DMS53 treated with DMSO at 0.1 percent for 48 hours (cell line): ENCODE measurements around the gene PSKH1.

Experiments
- DNase-seq: peaks from one replicate; lab custom pipeline; 2025; ENCODE audit not compliant: unreplicated experiment; lab: John Stamatoyannopoulos, UW

PSKH1 gene

DNA sequence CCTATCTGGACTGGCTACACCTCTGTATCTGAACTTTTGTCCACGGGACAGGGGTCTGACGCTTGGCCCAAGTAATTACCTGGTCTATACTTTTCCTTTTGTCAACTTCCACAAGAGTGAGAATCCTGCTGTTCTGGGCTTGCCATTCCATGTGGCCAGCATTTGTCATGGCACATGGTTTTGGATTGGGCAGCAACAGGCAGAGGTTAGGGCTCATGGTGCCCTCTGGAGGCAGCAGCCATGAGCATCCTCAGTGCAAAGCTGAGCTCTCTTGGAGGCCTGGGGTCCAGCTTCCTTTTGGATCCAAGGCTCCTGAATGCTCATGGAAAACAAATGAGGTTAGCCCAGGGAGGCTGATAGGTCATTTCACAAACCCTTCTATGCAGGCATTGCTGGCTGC lies 27.7 kb upstream of the PSKH1 start:
- peak; percentile 8 for DNase-seq

DNA sequence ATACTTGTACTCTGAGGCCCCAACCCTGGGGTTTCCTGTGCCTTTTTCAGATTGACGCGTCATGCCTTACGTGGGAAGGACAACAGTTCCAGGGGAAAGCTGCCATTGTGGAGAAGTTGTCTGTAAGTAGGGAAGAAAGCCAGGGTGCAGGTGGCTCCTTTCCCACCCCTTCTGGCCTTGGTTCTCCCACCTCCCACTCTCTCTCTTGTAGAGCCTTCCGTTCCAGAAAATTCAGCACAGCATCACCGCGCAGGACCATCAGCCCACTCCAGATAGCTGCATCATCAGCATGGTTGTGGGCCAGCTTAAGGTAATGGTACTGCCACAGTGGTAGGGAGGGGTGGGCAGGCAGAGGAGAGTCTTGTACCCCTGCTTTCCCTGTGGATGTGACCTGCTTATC lies 24.8 kb upstream of the PSKH1 start:
- no peak for DNase-seq

DNA sequence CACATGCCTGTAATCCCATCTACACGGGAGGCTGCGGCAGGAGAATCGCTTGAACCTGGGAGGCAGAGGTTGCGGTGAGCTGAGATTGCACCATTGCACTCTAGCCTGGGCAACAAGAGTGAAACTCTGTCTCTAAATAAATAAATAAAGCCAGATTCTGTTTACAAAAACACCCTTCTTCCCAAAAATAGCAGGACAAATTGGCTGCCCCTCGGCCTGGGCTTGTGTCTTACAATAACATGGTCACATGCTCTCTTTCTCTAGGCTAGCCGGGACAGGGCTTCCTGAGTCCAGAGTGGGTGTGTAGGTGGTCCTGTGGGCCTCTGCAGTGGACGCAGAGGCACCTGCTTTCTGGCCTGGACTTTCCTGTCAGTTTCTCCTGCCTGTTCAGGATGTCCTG lies 23.4 kb upstream of the PSKH1 start:
- DNase-seq, result no peak

DNA sequence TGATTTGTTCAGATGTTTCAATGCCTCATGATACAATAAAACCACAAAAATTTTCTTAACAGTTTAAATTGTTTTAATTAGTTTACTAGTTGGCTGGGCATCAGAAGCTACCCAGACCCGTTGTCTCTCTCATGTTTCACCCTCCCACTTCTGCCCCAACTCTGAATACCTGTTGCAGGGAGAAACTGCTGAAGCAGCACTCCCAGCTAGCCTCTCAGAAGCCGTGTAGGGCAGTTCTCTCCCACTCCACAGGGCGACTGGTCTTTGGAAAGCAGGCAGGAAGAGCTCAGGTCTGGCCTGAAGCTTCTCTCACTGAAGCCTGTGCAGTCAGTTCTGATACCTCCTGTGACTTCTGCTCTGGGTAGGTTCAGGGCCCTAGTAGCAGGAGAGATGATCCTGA lies 21.8 kb upstream of the PSKH1 start:
- DNase-seq, result no peak

- no peak for DNase-seq
Measured at GRCh38 chr16:67872131-67872630, 20.9 kb upstream of the PSKH1 start.

- DNase-seq, result peak; percentile 20
Measured at GRCh38 chr16:67872631-67873434, 20.2 kb upstream of the PSKH1 start, which contains the start of gene EDC4. EDC4 (plus strand) TSS chr16:67873052; CDS start chr16:67873262, 210 bp downstream.

GRCh38 chr16:67873435-67874370 lies 19.4 kb upstream of the PSKH1 start:
- DNase-seq, result no peak

DNA sequence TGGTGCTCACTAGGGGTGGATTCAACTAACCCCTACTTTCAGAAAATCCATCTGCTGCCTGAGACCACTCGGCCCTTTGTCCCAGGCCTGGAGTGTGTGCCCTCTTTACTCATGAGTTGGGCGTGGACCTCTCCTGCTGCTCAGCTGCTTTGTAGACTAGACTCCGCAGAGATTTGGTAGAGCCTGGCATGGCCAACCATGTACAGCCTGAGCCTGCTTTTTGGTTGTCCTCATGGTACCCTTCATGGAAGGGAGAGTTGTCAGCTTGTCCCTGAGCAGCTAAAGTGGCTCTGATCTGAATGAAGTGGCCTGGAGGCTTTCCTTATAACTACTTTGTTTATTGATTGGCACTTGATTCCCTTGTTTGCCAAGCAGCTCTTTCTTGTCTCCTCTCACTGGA lies 18.7 kb upstream of the PSKH1 start:
- DNase-seq, result no peak

DNA sequence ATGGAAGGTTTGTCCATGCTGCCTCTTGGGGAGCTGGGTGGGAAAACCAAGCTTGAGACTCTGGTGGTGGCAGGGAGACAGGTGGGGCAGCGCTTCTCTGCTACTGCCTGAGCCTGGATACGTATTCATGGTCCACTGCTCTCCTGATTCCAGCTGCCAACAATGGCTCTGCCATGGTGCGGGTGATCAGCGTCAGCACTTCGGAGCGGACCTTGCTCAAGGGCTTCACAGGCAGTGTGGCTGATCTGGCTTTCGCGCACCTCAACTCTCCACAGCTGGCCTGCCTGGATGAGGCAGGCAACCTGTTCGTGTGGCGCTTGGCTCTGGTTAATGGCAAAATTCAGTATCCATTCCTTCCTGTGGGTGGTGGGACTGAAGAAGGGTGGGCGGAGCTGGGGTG lies 16.0 kb upstream of the PSKH1 start:
- no peak for DNase-seq

DNA sequence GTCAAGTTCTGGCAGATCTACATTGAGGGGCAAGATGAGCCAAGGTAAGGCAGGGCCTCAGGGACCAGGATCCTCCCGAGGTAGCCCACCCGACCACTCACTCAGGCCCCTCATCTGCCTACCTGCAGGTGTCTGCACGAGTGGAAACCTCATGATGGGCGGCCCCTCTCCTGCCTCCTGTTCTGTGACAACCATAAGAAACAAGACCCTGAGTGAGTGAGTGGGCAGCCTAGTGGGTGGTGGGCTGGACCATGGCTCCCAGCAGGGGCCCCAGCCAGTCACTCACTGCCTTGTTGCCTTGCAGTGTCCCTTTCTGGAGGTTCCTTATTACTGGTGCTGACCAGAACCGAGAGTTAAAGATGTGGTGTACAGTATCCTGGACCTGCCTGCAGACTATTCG lies 14.8 kb upstream of the PSKH1 start:
- DNase-seq, result no peak

- DNase-seq, result no peak
Measured at GRCh38 chr16:67878846-67879245, 14.2 kb upstream of the PSKH1 start.

DNA sequence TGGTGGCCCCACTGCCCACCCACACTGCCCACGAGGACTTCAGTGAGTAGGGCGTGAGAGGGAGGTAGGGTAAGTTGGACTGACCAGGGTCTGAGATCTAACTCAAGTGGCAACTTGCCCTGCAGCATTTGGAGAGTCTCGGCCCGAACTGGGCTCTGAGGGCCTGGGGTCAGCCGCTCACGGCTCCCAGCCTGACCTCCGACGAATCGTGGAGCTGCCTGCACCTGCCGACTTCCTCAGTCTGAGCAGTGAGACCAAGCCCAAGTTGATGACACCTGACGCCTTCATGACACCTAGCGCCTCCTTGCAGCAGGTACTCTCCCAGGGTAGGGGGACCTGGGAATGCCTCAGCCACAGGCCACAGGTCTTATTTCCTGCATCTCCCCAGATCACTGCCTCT lies 13.6 kb upstream of the PSKH1 start:
- DNase-seq, result no peak

GRCh38 chr16:67879936-67880335 lies 13.1 kb upstream of the PSKH1 start:
- DNase-seq, result no peak

GRCh38 chr16:67880584-67880983 lies 12.5 kb upstream of the PSKH1 start:
- DNase-seq, result no peak

DNA sequence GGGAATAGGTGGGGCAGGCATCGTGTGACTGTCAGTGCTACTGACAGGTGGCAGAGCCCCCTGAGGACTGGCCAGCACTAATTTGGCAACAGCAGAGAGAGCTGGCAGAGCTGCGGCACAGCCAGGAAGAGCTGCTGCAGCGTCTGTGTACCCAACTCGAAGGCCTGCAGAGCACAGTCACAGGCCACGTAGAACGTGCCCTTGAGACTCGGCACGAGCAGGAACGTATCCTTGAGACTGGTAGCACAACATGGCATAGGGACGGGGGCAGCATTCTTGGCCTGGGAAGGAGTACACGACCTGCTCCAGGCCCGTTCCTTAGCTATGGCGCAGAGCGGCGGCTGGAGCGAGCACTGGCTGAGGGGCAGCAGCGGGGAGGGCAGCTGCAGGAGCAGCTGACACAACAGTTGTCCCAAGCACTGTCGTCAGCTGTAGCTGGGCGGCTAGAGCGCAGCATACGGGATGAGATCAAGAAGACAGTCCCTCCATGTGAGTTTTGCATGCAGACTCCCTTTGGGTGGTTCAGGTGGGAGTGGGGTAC lies 11.4 kb upstream of the PSKH1 start:
- DNase-seq, result no peak

GRCh38 chr16:67882374-67883145 lies 10.5 kb upstream of the PSKH1 start:
- DNase-seq, result no peak

- no peak for DNase-seq
Measured at GRCh38 chr16:67883146-67883871, 9.7 kb upstream of the PSKH1 start.

GRCh38 chr16:67883872-67884261 lies 9.2 kb upstream of the PSKH1 start:
- DNase-seq, result peak; percentile 37

GRCh38 chr16:67884684-67885083 lies 8.4 kb upstream of the PSKH1 start, which contains the start of gene NRN1L:
NRN1L (plus strand) TSS chr16:67884885; CDS start chr16:67884904, 19 bp downstream.
- DNase-seq, result no peak

DNA sequence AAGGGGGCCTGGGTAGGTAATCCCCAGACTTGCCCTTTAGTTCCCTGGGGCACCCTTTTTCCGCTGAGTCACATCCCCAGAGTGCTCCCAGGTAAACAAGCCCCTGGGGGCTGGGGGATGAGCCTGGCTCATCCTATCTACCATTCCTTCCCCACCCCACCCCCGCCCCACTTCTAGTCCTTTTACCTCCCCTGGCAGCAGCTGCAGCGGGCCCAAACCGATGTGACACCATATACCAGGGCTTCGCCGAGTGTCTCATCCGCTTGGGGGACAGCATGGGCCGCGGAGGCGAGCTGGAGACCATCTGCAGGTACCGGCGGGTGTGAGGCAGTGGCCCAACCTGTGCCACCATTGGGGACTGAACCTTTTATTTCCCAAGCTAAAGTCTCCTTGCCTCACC lies 7.5 kb upstream of the PSKH1 start:
- no peak for DNase-seq
